GM12878 (cell line): ENCODE measurements around the gene POLD1. TPM values are rescaled to one million over a fixed set of nuclear protein-coding genes. Genes with fewer than 3 reads are reported as not detected.
A peak's percentile ranks its signal among the peaks of the same experiment; 100 is the strongest.

Source experiments
- EP300 ChIP-seq, 2 experiments: fragments of 150-350 bp in 1 of 2; IDR thresholded peaks; 2 replicates each; pipeline ENCODE4 v1.6.1; 2011 to 2012; ENCODE audit warnings: low read depth in 2 of 2, low read length in 2 of 2, borderline replicate concordance in 1 of 2, improper control_type of control experiment in 1 of 2, inconsistent platforms in 1 of 2; ENCODE audit not compliant: control insufficient read depth in 1 of 2
- ESRRA ChIP-seq: IDR thresholded peaks from 2 replicates; pipeline ENCODE4 v1.6.1; 2012; ENCODE audit warnings: mild to moderate bottlenecking, low read length, improper control_type of control experiment
- FOXK2 ChIP-seq: fragments of 450-650 bp; IDR thresholded peaks from 2 replicates; pipeline ENCODE4 v1.6.1; 2017; ENCODE audit warnings: mild to moderate bottlenecking, moderate library complexity
- GATAD2B ChIP-seq: fragments of 450-650 bp; conservative IDR thresholded peaks from 2 replicates; pipeline ENCODE4 v1.6.1; 2017; ENCODE audit warnings: low read depth, mild to moderate bottlenecking, moderate library complexity
- JUND ChIP-seq: IDR thresholded peaks from 2 replicates; pipeline ENCODE4 v1.6.1; 2012; ENCODE audit warnings: low read depth, mild to moderate bottlenecking, low read length, improper control_type of control experiment, moderate library complexity
- KAT2A ChIP-seq: conservative IDR thresholded peaks from 2 replicates; pipeline ENCODE4 v1.6.1; 2011; ENCODE audit warnings: low read depth, low read length; ENCODE audit not compliant: control insufficient read depth
- MEF2B ChIP-seq: fragments of 450-650 bp; IDR thresholded peaks from 2 replicates; pipeline ENCODE4 v1.6.1; 2018; ENCODE audit warnings: mild to moderate bottlenecking, moderate library complexity; ENCODE audit not compliant: partially characterized antibody, poor library complexity, severe bottlenecking
- MXI1 ChIP-seq: fragments of 150-350 bp; IDR thresholded peaks from 2 replicates; pipeline ENCODE4 v1.6.1; 2011; ENCODE audit warnings: low read depth, mild to moderate bottlenecking, inconsistent platforms, low read length, improper control_type of control experiment
- NFYB ChIP-seq: IDR thresholded peaks from 2 replicates; pipeline ENCODE4 v1.6.1; 2011; ENCODE audit warnings: low read depth, mild to moderate bottlenecking, low read length, improper control_type of control experiment, moderate library complexity; ENCODE audit not compliant: insufficient read depth
- NR2C1 ChIP-seq: fragments of 450-650 bp; IDR thresholded peaks from 2 replicates; pipeline ENCODE4 v1.6.1; 2017; ENCODE audit warnings: antibody characterized with exemption, mild to moderate bottlenecking, moderate library complexity
- NR2C2 ChIP-seq: IDR thresholded peaks from 2 replicates; pipeline ENCODE4 v1.6.1; 2011; ENCODE audit warnings: borderline replicate concordance, low read depth; ENCODE audit not compliant: control insufficient read depth, insufficient read length
- NRF1 ChIP-seq: conservative IDR thresholded peaks from 2 replicates; pipeline ENCODE4 v1.6.1; 2011; ENCODE audit warnings: mild to moderate bottlenecking, low read depth, low read length, improper control_type of control experiment
- POLR2A ChIP-seq: IDR thresholded peaks from 2 replicates; pipeline ENCODE4 v1.6.1; 2011; ENCODE audit warnings: low read depth, mild to moderate bottlenecking, low read length
- RB1 ChIP-seq: fragments of 450-650 bp; formaldehyde crosslinking; IDR thresholded peaks from 2 replicates; pipeline ENCODE4 v1.6.1; 2017; ENCODE audit warnings: mild to moderate bottlenecking, borderline replicate concordance
- SMAD1 ChIP-seq: fragments of 450-650 bp; IDR thresholded peaks from 2 replicates; pipeline ENCODE4 v1.6.1; 2018; ENCODE audit warnings: mild to moderate bottlenecking, low read depth; ENCODE audit not compliant: partially characterized antibody
- SREBF1 ChIP-seq: IDR thresholded peaks from 2 replicates; pipeline ENCODE4 v1.6.1; 2012; ENCODE audit warnings: mild to moderate bottlenecking, low read length
- polyA plus RNA-seq, 11 experiments: library from polyadenylated mRNA; depleted of rRNA in 4 of 11; unstranded in 6 of 11; stranded (reverse) in 5 of 11; fragments of >200 nt; fragmentation: Nextera tagmentation in 4 of 11; fragmentation: Illumina TruSeq in 1 of 11; extraction: Ambion mirVana in 4 of 11; extraction: Trizol in 1 of 11; gene quantifications; 1 replicate in 1 of 11; 2 replicates in 10 of 11; pipeline versions ENCODE4 v1.2.1 to v1.2.3, GENCODE V29; 2011 to 2016; ENCODE audit warnings: inconsistent platforms in 2 of 11, missing spikeins in 2 of 11, low read depth in 1 of 11
- total RNA-seq, 4 experiments: library from RNA; depleted of rRNA in 3 of 4; stranded (reverse); fragments of >200 nt in 3 of 4; fragmentation: Illumina TruSeq in 1 of 4; extraction: Trizol in 1 of 4; gene quantifications; 2 replicates each; pipeline versions ENCODE4 v1.2.1 to v1.2.3, GENCODE V29; 2013 to 2021
- TF ChIP-seq, protein P1 (sequence below): fragments of 450-650 bp; IDR thresholded peaks from 2 replicates; pipeline ENCODE4 v1.6.1; 2017; ENCODE audit warnings: mild to moderate bottlenecking, moderate library complexity
- TF ChIP-seq, protein P2 (sequence below): fragments of 450-650 bp; IDR thresholded peaks from 2 replicates; pipeline ENCODE4 v1.6.1; 2018; ENCODE audit warnings: borderline replicate concordance, mild to moderate bottlenecking; ENCODE audit not compliant: partially characterized antibody
- TF ChIP-seq, protein P3 (sequence below): fragments of 450-650 bp; formaldehyde crosslinking; IDR thresholded peaks from 2 replicates; pipeline ENCODE4 v1.5.0; 2022; ENCODE audit warnings: mild to moderate bottlenecking, missing genetic modification characterization

Gene POLD1
- total and polyA plus RNA-seq, 10 of the 15 experiments (the other 5 are each of a cell fraction or from before 2014, with no cell fraction given), result 0.76 to 165 (median 63.4) TPM

DNA sequence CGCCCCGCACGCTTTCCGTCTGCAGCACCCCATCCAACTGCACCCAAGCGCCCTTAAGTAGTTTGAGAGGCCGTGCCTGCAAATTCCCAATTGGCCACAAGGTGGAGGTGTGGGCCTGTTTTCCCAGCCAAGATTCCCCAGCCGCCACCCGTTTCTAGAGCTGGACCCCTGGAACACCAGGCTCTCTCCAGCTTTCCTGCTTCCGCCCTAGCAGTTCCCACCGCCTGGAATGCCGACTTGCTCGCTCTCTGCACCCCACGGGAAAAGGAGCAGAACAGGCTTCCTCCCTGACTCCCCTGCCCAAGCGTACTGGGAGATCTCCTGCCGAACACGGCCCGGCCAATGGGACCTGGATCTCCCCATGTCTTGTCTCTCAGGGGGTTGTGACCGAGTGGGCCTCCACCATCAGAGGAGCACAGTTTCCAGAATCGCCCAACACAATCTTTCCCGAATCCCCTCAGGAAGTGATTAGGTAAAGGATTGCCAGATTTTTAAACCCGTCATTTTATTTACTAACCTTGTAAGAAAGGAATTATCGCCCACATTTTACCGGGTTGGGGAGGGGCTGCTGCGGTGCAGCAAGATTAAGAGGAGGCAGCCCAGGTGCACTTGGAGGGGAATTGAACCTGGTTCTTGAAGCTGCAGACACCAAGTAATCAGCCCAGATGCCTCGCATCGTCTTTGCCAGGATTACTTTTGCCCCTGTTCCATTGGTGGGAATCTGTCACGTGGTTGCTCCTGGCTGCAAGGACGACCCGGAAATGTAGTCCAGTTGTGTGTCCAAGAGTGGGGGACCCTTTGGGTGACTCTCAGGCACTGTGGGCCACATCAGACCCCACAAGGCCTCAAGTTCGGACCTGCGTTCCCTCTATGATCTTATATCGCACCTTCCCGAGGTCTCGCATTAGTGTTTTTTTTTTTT is 15.2 kb upstream of the POLD1 start (continued):
- TF ChIP-seq, protein P1, sequence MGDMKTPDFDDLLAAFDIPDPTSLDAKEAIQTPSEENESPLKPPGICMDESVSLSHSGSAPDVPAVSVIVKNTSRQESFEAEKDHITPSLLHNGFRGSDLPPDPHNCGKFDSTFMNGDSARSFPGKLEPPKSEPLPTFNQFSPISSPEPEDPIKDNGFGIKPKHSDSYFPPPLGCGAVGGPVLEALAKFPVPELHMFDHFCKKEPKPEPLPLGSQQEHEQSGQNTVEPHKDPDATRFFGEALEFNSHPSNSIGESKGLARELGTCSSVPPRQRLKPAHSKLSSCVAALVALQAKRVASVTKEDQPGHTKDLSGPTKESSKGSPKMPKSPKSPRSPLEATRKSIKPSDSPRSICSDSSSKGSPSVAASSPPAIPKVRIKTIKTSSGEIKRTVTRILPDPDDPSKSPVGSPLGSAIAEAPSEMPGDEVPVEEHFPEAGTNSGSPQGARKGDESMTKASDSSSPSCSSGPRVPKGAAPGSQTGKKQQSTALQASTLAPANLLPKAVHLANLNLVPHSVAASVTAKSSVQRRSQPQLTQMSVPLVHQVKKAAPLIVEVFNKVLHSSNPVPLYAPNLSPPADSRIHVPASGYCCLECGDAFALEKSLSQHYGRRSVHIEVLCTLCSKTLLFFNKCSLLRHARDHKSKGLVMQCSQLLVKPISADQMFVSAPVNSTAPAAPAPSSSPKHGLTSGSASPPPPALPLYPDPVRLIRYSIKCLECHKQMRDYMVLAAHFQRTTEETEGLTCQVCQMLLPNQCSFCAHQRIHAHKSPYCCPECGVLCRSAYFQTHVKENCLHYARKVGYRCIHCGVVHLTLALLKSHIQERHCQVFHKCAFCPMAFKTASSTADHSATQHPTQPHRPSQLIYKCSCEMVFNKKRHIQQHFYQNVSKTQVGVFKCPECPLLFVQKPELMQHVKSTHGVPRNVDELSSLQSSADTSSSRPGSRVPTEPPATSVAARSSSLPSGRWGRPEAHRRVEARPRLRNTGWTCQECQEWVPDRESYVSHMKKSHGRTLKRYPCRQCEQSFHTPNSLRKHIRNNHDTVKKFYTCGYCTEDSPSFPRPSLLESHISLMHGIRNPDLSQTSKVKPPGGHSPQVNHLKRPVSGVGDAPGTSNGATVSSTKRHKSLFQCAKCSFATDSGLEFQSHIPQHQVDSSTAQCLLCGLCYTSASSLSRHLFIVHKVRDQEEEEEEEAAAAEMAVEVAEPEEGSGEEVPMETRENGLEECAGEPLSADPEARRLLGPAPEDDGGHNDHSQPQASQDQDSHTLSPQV, result no peak
- no peak for TF ChIP-seq NRF1
- peak; percentile 30 for TF ChIP-seq MEF2B
- no peak for TF ChIP-seq FOXK2
- TF ChIP-seq JUND, result no peak
- TF ChIP-seq, protein P2, sequence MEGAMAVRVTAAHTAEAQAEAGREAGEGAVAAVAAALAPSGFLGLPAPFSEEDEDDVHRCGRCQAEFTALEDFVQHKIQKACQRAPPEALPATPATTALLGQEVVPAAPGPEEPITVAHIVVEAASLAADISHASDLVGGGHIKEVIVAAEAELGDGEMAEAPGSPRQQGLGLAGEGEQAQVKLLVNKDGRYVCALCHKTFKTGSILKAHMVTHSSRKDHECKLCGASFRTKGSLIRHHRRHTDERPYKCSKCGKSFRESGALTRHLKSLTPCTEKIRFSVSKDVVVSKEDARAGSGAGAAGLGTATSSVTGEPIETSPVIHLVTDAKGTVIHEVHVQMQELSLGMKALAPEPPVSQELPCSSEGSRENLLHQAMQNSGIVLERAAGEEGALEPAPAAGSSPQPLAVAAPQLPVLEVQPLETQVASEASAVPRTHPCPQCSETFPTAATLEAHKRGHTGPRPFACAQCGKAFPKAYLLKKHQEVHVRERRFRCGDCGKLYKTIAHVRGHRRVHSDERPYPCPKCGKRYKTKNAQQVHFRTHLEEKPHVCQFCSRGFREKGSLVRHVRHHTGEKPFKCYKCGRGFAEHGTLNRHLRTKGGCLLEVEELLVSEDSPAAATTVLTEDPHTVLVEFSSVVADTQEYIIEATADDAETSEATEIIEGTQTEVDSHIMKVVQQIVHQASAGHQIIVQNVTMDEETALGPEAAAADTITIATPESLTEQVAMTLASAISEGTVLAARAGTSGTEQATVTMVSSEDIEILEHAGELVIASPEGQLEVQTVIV, result peak; percentile 28
- no peak for TF ChIP-seq SREBF1
- no peak for TF ChIP-seq EP300 (IDR thresholded peaks at IDR 0.05; ENCODE audit: borderline replicate concordance in 1 of 2, control insufficient read depth in 1 of 2, low read depth in 2 of 2, low read length in 2 of 2)
- TF ChIP-seq POLR2A, result peak; percentile 69
- TF ChIP-seq RB1, result 0 out of 2 replicates have a peak, but pooled peaks have one; percentile 58
- no peak for TF ChIP-seq KAT2A
- TF ChIP-seq NR2C2, result no peak
- no peak for TF ChIP-seq MXI1
- no peak for TF ChIP-seq SMAD1
- TF ChIP-seq ESRRA, result no peak
- TF ChIP-seq, protein P3, sequence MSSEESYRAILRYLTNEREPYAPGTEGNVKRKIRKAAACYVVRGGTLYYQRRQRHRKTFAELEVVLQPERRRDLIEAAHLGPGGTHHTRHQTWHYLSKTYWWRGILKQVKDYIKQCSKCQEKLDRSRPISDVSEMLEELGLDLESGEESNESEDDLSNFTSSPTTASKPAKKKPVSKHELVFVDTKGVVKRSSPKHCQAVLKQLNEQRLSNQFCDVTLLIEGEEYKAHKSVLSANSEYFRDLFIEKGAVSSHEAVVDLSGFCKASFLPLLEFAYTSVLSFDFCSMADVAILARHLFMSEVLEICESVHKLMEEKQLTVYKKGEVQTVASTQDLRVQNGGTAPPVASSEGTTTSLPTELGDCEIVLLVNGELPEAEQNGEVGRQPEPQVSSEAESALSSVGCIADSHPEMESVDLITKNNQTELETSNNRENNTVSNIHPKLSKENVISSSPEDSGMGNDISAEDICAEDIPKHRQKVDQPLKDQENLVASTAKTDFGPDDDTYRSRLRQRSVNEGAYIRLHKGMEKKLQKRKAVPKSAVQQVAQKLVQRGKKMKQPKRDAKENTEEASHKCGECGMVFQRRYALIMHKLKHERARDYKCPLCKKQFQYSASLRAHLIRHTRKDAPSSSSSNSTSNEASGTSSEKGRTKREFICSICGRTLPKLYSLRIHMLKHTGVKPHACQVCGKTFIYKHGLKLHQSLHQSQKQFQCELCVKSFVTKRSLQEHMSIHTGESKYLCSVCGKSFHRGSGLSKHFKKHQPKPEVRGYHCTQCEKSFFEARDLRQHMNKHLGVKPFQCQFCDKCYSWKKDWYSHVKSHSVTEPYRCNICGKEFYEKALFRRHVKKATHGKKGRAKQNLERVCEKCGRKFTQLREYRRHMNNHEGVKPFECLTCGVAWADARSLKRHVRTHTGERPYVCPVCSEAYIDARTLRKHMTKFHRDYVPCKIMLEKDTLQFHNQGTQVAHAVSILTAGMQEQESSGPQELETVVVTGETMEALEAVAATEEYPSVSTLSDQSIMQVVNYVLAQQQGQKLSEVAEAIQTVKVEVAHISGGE (CRISPR knock-in tag), result no peak
- TF ChIP-seq NR2C1, result no peak
- TF ChIP-seq GATAD2B, result peak; percentile 73
- peak; percentile 76 for TF ChIP-seq NFYB
